ENCODE measurements around the gene SREBF1.
"Not testable (repeated sequence)": the region's sequence is repeated elsewhere in the genome, so short reads cannot be mapped to it uniquely, and the experiment has no call there.

The SREBF1 gene

GRCh38 chr17:17811381-17812210 is 25.2 kb downstream of the SREBF1 start:
- no peak for DNase-seq (ENCODE audit: low read depth)

DNA sequence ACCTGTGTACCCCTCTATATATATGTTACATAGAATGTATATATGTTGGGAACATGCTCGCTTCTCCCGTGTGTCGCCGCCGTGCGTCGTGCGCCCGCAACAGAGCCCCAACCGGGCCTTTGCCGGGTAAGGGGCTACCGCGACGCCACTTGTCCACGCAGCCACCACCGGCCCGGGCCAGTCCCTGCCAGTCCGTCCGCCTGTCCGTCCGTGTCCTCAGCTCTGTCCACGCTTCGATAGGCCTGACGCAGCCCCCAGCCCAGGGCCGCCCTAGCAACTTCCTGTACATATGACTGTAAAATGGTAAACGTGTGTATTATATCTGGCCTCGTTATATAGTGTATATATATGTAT is 25.9 kb downstream of the SREBF1 start:
- DNase-seq (ENCODE audit: low read depth) = no peak

GRCh38 chr17:17810084-17810894 is 26.5 kb downstream of the SREBF1 start:
- DNase-seq (ENCODE audit: low read depth) = no peak

DNA sequence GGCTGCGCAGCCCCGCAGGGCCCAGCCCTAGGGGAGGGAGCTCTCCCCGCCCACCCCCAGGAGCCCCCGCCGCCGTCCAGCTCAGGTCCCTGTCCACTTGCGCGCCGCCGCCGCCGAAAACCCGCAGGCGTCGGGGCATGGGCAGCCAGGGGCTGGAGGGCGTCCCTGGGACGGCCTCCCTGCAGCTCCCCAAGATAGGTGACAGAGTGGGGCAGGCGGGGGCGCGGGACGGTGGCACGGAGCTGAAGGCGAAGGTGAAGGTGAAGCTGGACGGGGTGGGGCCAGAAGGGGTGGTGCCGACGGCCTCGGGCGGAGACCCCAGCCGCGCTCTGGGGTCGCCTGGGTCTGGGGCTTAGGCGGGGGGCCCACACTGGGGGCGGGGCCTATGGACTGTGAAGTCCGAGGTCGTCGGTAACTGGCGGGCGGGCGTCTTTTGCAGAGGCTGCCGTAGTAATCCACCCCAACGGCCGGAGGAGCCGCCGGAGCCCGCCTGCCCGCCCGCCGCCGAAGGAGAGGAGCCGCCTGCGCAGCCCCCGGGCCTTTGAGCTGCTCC is 27.2 kb downstream of the SREBF1 start:
- DNase-seq (ENCODE audit: low read depth) = no peak

DNA sequence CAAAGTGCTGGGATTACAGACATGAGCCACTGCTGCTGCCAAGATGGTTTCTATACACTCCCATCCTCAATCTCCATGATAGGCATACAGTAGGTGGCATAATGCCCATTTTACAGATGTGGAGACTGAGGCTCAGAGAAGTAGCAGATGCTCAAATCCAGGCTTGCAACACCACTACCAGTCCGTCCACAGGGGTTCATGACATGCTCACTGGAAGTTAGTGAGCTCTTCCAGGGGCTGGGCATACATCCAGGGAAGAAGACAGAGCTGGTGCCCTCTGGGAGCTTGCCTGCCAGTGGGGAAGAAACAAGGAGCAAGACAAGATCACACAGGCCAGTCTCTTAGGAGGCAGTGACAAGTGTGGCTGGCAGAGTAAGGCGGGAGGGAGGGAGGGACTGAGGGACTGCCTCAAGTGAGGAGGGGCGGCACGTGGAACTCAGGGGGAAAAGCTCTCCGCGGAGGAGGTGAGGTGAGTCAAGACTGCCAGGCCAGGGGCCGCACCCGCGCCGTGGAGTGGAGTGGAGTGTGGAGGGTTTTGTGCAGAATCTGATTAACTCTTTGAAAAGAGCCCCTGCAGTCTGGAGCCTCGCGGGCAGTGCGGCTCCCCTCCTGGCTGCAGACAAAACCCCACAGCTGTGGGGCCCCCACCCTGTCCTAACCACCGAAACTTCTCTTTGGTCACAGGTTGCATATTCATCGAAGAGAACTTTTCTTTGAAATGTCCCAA is 27.9 kb downstream of the SREBF1 start:
- no peak for DNase-seq (ENCODE audit: low read depth)

DNA sequence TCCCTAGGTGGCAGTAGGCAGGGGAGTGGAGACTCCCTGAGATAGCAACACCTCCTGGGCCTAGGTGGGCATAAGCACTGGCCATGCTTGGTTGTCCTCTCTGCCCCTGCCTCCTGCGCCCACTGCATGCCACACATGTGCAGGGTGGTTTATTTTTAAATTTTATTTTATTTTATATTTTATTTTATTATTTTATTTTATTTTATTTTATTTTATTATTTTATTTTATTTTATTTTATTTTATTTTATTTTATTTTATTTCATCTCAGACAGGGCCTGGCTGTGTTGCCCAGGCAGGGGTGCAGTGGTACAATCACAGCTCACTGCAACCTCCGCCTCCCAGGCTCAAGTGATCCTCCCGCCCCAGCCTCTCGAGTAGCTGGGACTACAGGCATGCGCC is 28.6 kb downstream of the SREBF1 start:
- DNase-seq (ENCODE audit: low read depth) = not testable (repeated sequence)

DNA sequence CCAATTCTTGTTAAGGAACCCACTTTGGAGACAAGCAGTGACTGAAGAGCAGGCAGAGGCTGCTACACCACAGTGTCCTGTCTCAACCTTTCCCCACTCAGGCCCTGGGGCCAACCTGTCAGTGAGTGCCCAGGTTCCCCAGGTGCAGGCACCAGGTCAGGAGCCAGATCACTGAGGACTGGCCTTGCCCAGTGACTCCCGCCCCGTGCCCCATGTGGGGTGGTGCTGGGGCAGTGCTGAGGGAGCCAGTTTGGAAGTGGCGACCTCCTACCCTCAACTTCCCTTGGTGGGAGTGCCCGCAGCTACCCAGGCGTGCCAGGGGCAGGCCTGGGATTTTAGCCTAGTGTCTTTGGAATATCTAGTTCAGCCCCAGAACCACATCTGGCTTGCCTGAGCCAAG is 29.3 kb downstream of the SREBF1 start:
- DNase-seq (ENCODE audit: low read depth) = no peak

GRCh38 chr17:17806611-17807274 is 30.0 kb downstream of the SREBF1 start:
- DNase-seq (ENCODE audit: low read depth) = no peak

GRCh38 chr17:17806035-17806434 is 30.8 kb downstream of the SREBF1 start:
- no peak for DNase-seq (ENCODE audit: low read depth)

DNA sequence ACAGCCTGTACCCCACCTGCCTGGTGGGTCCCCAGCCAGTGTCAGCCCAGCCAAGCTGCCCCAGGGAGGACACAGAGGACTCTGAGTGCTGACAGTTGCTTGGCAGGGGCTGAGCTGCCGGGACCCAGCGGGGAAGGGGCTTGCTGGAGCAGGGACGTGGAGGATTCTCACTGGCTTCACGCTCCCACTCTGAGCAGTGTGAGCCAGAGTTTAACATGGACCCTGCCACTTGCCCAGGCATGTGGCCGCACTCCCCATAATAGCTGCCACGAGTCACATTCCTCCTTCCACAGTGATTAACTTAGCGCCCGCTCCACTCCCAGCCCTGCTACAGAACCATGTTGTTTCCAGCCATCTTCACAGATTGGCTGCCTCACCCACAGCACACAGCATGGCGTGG is 31.2 kb downstream of the SREBF1 start:
- DNase-seq (ENCODE audit: low read depth) = no peak

GRCh38 chr17:17804007-17804406 is 32.8 kb downstream of the SREBF1 start:
- no peak for DNase-seq (ENCODE audit: low read depth)

GRCh38 chr17:17801800-17802481 is 34.8 kb downstream of the SREBF1 start:
- no peak for DNase-seq (ENCODE audit: low read depth)

GRCh38 chr17:17800504-17801021 is 36.2 kb downstream of the SREBF1 start:
- DNase-seq (ENCODE audit: low read depth) = no peak

GRCh38 chr17:17798573-17799255 is 38.1 kb downstream of the SREBF1 start:
- DNase-seq (ENCODE audit: low read depth) = no peak

DNA sequence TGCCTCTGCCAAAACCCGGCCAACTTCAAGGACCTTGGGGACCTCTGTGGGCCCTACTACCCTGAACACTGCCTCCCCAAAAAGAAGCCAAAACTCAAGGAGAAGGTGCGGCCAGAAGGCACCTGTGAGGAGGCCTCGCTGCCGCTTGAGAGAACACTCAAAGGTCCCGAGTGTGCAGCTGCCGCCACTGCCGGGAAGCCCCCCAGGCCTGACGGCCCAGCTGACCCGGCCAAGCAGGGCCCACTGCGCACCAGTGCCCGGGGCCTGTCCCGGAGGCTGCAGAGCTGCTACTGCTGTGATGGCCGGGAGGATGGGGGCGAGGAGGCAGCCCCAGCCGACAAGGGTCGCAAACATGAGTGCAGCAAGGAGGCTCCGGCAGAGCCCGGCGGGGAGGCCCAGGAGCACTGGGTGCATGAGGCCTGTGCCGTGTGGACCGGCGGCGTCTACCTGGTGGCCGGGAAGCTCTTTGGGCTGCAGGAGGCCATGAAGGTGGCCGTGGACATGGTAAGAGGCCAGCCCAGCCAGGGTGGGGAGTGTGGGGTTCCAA is 38.7 kb downstream of the SREBF1 start:
- DNase-seq (ENCODE audit: low read depth) = no peak

DNA sequence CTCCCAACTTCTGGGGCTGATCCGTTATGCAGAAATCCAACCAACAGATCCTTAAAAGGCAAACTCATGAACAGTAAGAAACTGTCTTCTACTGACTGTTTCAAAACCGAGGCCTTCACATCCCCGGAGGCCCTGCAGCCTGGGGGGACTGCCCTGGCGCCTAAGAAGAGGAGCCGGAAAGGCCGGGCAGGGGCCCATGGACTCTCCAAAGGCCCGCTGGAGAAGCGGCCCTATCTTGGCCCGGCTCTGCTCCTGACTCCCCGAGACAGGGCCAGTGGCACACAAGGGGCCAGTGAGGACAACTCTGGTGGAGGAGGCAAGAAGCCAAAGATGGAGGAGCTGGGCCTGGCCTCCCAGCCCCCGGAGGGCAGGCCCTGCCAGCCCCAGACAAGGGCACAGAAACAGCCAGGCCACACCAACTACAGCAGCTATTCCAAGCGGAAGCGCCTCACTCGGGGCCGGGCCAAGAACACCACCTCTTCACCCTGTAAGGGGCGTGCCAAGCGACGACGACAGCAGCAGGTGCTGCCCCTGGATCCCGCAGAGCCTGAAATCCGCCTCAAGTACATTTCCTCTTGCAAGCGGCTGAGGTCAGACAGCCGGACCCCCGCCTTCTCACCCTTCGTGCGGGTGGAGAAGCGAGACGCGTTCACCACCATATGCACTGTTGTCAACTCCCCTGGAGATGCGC is 39.5 kb downstream of the SREBF1 start:
- DNase-seq (ENCODE audit: low read depth) = no peak

GRCh38 chr17:17796787-17797061 is 40.1 kb downstream of the SREBF1 start:
- DNase-seq (ENCODE audit: low read depth) = no peak

DNA sequence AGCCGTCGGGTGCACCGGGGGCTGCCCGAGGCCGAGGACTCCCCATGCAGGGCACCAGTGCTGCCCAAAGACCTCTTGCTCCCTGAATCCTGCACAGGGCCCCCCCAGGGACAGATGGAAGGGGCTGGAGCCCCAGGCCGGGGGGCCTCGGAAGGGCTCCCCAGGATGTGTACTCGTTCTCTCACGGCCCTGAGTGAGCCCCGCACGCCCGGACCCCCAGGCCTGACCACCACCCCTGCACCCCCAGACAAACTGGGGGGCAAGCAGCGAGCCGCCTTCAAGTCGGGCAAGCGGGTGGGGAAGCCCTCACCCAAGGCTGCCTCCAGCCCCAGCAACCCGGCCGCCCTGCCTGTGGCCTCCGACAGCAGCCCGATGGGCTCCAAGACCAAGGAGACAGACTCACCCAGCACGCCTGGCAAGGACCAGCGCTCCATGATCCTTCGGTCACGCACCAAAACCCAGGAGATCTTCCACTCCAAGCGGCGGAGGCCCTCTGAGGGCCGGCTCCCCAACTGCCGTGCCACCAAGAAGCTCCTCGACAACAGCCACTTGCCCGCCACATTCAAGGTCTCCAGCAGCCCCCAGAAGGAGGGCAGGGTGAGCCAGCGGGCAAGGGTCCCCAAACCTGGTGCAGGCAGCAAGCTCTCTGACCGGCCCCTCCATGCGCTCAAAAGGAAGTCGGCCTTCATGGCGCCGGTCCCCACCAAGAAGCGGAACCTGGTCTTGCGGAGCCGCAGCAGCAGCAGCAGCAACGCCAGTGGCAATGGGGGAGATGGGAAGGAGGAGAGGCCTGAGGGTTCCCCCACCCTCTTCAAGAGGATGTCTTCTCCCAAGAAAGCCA is 40.6 kb downstream of the SREBF1 start:
- no peak for DNase-seq (ENCODE audit: low read depth)

DNA sequence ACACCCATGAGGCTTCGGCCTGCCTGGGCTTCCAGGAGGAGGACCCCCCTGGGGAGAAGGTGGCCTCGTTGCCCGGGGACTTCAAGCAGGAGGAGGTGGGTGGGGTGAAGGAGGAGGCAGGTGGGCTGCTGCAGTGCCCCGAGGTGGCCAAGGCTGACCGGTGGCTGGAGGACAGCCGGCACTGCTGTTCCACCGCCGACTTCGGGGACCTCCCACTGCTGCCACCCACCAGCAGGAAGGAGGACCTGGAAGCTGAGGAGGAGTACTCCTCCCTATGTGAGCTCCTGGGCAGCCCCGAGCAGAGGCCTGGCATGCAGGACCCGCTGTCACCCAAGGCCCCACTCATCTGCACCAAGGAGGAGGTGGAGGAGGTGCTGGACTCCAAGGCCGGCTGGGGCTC is 41.5 kb downstream of the SREBF1 start:
- no peak for DNase-seq (ENCODE audit: low read depth)
